ENCODE results near the gene PYCR2. TPM values are rescaled to one million over a fixed set of nuclear protein-coding genes. Genes with fewer than 3 reads are reported as not detected.

Gene PYCR2
- total RNA-seq, 2 experiments from 2014 or later: 24.1 to 26.2 TPM

GRCh38 chr1:225921734-225922709 is 2.0 kb downstream of the PYCR2 start:
- no peak for ATAC-seq (ENCODE audit: poor library complexity)
- H3K27me3 ChIP-seq (ENCODE audit: control insufficient read depth in 1 of 2, insufficient read depth in 2 of 2, low read length in 2 of 2): no peaks in the 10 kb centered on the region
- H3K4me3 ChIP-seq (ENCODE audit: low read length): no peak overlapping the region
- TF ChIP-seq CTCF (IDR thresholded peaks at IDR 0.05): no peak
- intact Hi-C loops (cut with DNase I, micrococcal nuclease): loop anchor here in 1 of 2 experiments (5.0 kb wide), 4 partner anchors 75 to 495 kb away; partner anchors contain the start of genes H3-3A, LBR and SDE2
- Mint-ChIP-seq H3K4me1 (ENCODE audit: low read depth) (peaks cover 50% of the 10 kb centered on the region), H3K4me3 (peak overlapping the region; percentile 95), H3K27ac (peak overlapping the region; percentile 98), H3K36me3 (ENCODE audit: low read depth) (peaks cover 55% of the 10 kb centered on the region), H3K9me3 (no peaks in the 10 kb centered on the region), H3K27me3 (no peaks in the 10 kb centered on the region)
- peaks cover 52% of the 10 kb centered on the region for H3K36me3 ChIP-seq (ENCODE audit: insufficient read depth, low read length)
- DNase-seq: no peak
- H3K9me3 ChIP-seq (ENCODE audit: control insufficient read depth in 1 of 2, insufficient read depth in 1 of 2, low read length in 2 of 2): no peaks in the 10 kb centered on the region
- CTCF ChIA-PET: interaction anchor here (0.8 to 1.9 kb wide), 2 partner anchors 10 to 40 kb away, joined by 3 to 5 read pairs; partner anchors contain the start of gene TMEM63A
- POLR2A ChIA-PET: interaction anchor here (1.0 to 3.8 kb wide), 6 partner anchors 16 to 144 kb away, joined by 3 to 84 read pairs (median 4); partner anchors contain the start of genes SRP9 and TMEM63A
- no peak overlapping the region for H3K27ac ChIP-seq (ENCODE audit: low read depth in 1 of 2, low read length in 2 of 2)
- peaks cover 60% of the 10 kb centered on the region for H3K4me1 ChIP-seq (ENCODE audit: insufficient read depth, low read length)

GRCh38 chr1:225919906-225920305 is 4.1 kb downstream of the PYCR2 start:
- Histone ChIP-seq H3K27ac (ENCODE audit: low read depth in 1 of 2, low read length in 2 of 2) (no peak overlapping the region), H3K9me3 (ENCODE audit: control insufficient read depth in 1 of 2, insufficient read depth in 1 of 2, low read length in 2 of 2) (no peaks in the 10 kb centered on the region), H3K27me3 (ENCODE audit: control insufficient read depth in 1 of 2, insufficient read depth in 2 of 2, low read length in 2 of 2) (no peaks in the 10 kb centered on the region), H3K4me3 (ENCODE audit: low read length) (no peak overlapping the region), H3K36me3 (ENCODE audit: insufficient read depth, low read length) (peaks cover 60% of the 10 kb centered on the region), H3K4me1 (ENCODE audit: insufficient read depth, low read length) (peaks cover 49% of the 10 kb centered on the region)
- Mint-ChIP-seq H3K27me3 (no peaks in the 10 kb centered on the region), H3K4me3 (peak overlapping the region; percentile 73), H3K9me3 (no peaks in the 10 kb centered on the region), H3K36me3 (ENCODE audit: low read depth) (peaks cover 69% of the 10 kb centered on the region), H3K4me1 (ENCODE audit: low read depth) (peaks cover 51% of the 10 kb centered on the region), H3K27ac (peak overlapping the region; percentile 83)
- ChIA-PET CTCF (interaction anchor here (1.5 kb wide), 1 partner anchor 142 kb away, joined by 3 read pairs; the partner anchor contains the start of gene SRP9), POLR2A (interaction anchor here (0.7 to 2.4 kb wide), 10 partner anchors 9 to 143 kb away, joined by 3 to 12 read pairs (median 3); partner anchors contain the start of genes H3-3A, SDE2, SRP9 and TMEM63A)
- intact Hi-C loops (cut with DNase I, micrococcal nuclease): loop anchor here (5.0 to 10.0 kb wide), 5 partner anchors 55 to 493 kb away; partner anchors contain the start of genes H3-3A (in 1 of the 2), LBR (in 1 of the 2) and SDE2 (in 1 of the 2)
- ATAC-seq (ENCODE audit: poor library complexity) (no peak), DNase-seq (peak in 4 of 14 experiments; percentile 23 to 59 (median 35))
- TF ChIP-seq CTCF (IDR thresholded peaks at IDR 0.05): no peak

DNA sequence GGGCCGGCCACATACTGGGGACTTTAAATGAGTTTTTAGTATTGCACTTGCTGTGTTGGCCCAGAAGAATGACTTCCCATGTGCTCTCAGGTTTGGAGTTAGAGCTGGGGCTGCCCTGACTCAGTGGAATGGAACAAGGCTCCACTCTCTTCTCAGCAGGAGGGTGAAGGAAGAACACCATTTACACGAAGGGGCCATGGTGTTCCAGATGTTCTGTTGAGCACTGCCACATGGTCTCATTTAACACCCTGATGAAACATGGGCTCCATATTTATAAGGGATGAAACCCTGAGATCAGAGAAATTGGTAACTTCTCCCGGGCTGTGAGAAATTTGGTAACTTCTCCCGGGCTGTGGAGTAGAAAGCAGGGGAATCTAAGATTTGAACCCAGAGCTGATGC is 5.8 kb downstream of the PYCR2 start:
- Histone ChIP-seq H3K36me3 (ENCODE audit: insufficient read depth, low read length) (peaks cover 60% of the 10 kb centered on the region), H3K9me3 (ENCODE audit: control insufficient read depth in 1 of 2, insufficient read depth in 1 of 2, low read length in 2 of 2) (no peaks in the 10 kb centered on the region), H3K4me1 (ENCODE audit: insufficient read depth, low read length) (peaks cover 39% of the 10 kb centered on the region), H3K27me3 (ENCODE audit: control insufficient read depth in 1 of 2, insufficient read depth in 2 of 2, low read length in 2 of 2) (no peaks in the 10 kb centered on the region), H3K4me3 (ENCODE audit: low read length) (no peak overlapping the region), H3K27ac (ENCODE audit: low read depth in 1 of 2, low read length in 2 of 2) (no peak overlapping the region)
- H3K27me3 Mint-ChIP-seq: no peaks in the 10 kb centered on the region
- H3K4me3 Mint-ChIP-seq: no peak overlapping the region
- no peak for ATAC-seq (ENCODE audit: poor library complexity)
- DNase-seq: no peak
- peaks cover 46% of the 10 kb centered on the region for H3K4me1 Mint-ChIP-seq (ENCODE audit: low read depth)
- CTCF ChIA-PET: no interaction called here
- intact Hi-C loops (cut with DNase I, micrococcal nuclease): loop anchor here in 1 of 2 experiments (10.0 kb wide), 1 partner anchor 57 kb away; no protein-coding TSS in a partner anchor
- no peak overlapping the region for H3K27ac Mint-ChIP-seq
- no peak for TF ChIP-seq CTCF (IDR thresholded peaks at IDR 0.05)
- peaks cover 65% of the 10 kb centered on the region for H3K36me3 Mint-ChIP-seq (ENCODE audit: low read depth)
- POLR2A ChIA-PET: interaction anchor here (0.8 to 1.8 kb wide), 2 partner anchors 21 to 35 kb away, joined by 3 to 5 read pairs; no protein-coding TSS in a partner anchor
- H3K9me3 Mint-ChIP-seq: no peaks in the 10 kb centered on the region
